ENCODE measurements around the gene CRYGC. TPM values are rescaled to one million over a fixed set of nuclear protein-coding genes. Genes with fewer than 3 reads are reported as not detected.

CRYGC gene
- total and polyA plus RNA-seq, 2 donors from 2014 or later = not detected

GRCh38 chr2:208175069-208175839 lies 45.6 kb upstream of the CRYGC start:
- Histone ChIP-seq H3K9me3 (ENCODE audit: control insufficient read depth in 2 of 3, insufficient read depth in 1 of 3, low read length in 3 of 3) (no peaks in the 10 kb centered on the region), H3K4me3 (ENCODE audit: low read length in 3 of 3) (no peak overlapping the region), H3K27ac (ENCODE audit: low read depth in 2 of 2, low read length in 2 of 2) (no peak overlapping the region), H3K36me3 (ENCODE audit: control insufficient read depth in 2 of 3, insufficient read depth in 3 of 3, low read length in 3 of 3) (no peaks in the 10 kb centered on the region), H3K4me1 (ENCODE audit: control insufficient read depth in 2 of 3, insufficient read depth in 2 of 3, low read depth in 1 of 3, low read length in 3 of 3) (no peaks in the 10 kb centered on the region), H3K27me3 (ENCODE audit: control insufficient read depth, insufficient read depth, low read length) (no peaks in the 10 kb centered on the region), H3K9ac (ENCODE audit: low read length in 3 of 3) (no peak overlapping the region)
- DNase-seq (peak; percentile 73 to 91 (median 77)), FAIRE-seq (peak; percentile 93)
- intact Hi-C loops (cut with DNase I) = no loop called here
- TF ChIP-seq, protein P1, sequence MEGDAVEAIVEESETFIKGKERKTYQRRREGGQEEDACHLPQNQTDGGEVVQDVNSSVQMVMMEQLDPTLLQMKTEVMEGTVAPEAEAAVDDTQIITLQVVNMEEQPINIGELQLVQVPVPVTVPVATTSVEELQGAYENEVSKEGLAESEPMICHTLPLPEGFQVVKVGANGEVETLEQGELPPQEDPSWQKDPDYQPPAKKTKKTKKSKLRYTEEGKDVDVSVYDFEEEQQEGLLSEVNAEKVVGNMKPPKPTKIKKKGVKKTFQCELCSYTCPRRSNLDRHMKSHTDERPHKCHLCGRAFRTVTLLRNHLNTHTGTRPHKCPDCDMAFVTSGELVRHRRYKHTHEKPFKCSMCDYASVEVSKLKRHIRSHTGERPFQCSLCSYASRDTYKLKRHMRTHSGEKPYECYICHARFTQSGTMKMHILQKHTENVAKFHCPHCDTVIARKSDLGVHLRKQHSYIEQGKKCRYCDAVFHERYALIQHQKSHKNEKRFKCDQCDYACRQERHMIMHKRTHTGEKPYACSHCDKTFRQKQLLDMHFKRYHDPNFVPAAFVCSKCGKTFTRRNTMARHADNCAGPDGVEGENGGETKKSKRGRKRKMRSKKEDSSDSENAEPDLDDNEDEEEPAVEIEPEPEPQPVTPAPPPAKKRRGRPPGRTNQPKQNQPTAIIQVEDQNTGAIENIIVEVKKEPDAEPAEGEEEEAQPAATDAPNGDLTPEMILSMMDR (IDR thresholded peaks at IDR 0.05; ENCODE audit: borderline replicate concordance, extremely low read depth, insufficient read depth) = peak; percentile 76

DNA sequence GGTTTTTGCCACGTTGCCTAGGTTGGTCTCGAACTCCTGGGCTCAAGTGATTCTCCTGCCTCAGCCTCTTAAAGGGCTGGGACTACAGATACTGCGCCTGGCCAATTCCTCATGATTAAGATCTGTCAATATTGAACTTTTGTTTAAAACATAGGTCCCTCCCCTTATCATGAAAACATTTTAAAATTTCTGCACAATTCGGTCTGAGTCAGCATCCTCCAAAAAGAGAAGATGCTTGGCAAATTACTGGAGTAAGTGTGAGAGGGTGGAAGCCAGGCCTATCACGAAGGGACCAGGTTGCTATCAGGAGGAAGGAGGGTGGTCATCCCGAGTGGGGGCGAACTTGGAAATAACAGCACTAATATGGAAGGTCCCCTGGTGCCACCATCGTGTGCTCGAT lies 44.5 kb upstream of the CRYGC start:
- H3K27ac ChIP-seq (ENCODE audit: low read depth in 2 of 2, low read length in 2 of 2) = no peak overlapping the region

GRCh38 chr2:208172125-208172524 lies 42.5 kb upstream of the CRYGC start:
- intact Hi-C loops (cut with DNase I) = no loop called here
- Histone ChIP-seq H3K27ac (ENCODE audit: low read depth in 2 of 2, low read length in 2 of 2) (no peak overlapping the region), H3K27me3 (ENCODE audit: control insufficient read depth, insufficient read depth, low read length) (no peaks in the 10 kb centered on the region), H3K9ac (ENCODE audit: low read length in 3 of 3) (no peak overlapping the region), H3K36me3 (ENCODE audit: control insufficient read depth in 2 of 3, insufficient read depth in 3 of 3, low read length in 3 of 3) (no peaks in the 10 kb centered on the region), H3K9me3 (ENCODE audit: control insufficient read depth in 2 of 3, insufficient read depth in 1 of 3, low read length in 3 of 3) (no peaks in the 10 kb centered on the region), H3K4me1 (ENCODE audit: control insufficient read depth in 2 of 3, insufficient read depth in 2 of 3, low read depth in 1 of 3, low read length in 3 of 3) (no peaks in the 10 kb centered on the region), H3K4me3 (ENCODE audit: low read length in 3 of 3) (no peak overlapping the region)
- TF ChIP-seq, protein P1 (IDR thresholded peaks at IDR 0.05; ENCODE audit: borderline replicate concordance, extremely low read depth, insufficient read depth) = no peak
- FAIRE-seq (no peak), DNase-seq (no peak)

More for the DNA sequence above, 44.5 kb upstream of the CRYGC start:
- no peaks in the 10 kb centered on the region for H3K36me3 ChIP-seq (ENCODE audit: control insufficient read depth in 2 of 3, insufficient read depth in 3 of 3, low read length in 3 of 3)
- H3K9ac ChIP-seq (ENCODE audit: low read length in 3 of 3) = no peak overlapping the region
- no peaks in the 10 kb centered on the region for H3K9me3 ChIP-seq (ENCODE audit: control insufficient read depth in 2 of 3, insufficient read depth in 1 of 3, low read length in 3 of 3)
- no peaks in the 10 kb centered on the region for H3K4me1 ChIP-seq (ENCODE audit: control insufficient read depth in 2 of 3, insufficient read depth in 2 of 3, low read depth in 1 of 3, low read length in 3 of 3)
- H3K4me3 ChIP-seq (ENCODE audit: low read length in 3 of 3) = no peak overlapping the region
- DNase-seq (no peak), FAIRE-seq (no peak)
- H3K27me3 ChIP-seq (ENCODE audit: control insufficient read depth, insufficient read depth, low read length) = no peaks in the 10 kb centered on the region
- intact Hi-C loops (cut with DNase I) = no loop called here
- TF ChIP-seq, protein P1 (IDR thresholded peaks at IDR 0.05; ENCODE audit: borderline replicate concordance, extremely low read depth, insufficient read depth) = no peak
